ENCODE results near the gene MDC1.

DNA sequence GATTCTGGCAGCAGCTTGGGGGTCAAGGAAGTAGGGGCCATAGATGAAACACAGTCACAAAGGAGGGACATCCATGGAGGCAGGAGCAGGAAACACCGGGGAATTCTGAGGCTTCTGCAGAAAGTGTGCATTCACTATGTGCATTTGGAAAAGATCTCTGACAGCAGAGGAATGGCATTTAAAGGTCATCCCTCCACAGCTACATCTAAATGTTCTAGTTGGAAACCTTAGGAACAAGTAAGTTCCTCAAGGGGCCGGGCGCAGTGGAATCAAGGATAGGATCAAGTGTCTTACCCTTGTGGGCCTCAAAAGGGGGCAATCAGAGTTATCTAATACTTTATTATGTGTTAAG is 61.4 kb downstream of the MDC1 start:
- TF ChIP-seq POLR2AphosphoS5 (IDR thresholded peaks at IDR 0.05; ENCODE audit: low read depth, low read length): no peak
- TF ChIP-seq, protein P1, sequence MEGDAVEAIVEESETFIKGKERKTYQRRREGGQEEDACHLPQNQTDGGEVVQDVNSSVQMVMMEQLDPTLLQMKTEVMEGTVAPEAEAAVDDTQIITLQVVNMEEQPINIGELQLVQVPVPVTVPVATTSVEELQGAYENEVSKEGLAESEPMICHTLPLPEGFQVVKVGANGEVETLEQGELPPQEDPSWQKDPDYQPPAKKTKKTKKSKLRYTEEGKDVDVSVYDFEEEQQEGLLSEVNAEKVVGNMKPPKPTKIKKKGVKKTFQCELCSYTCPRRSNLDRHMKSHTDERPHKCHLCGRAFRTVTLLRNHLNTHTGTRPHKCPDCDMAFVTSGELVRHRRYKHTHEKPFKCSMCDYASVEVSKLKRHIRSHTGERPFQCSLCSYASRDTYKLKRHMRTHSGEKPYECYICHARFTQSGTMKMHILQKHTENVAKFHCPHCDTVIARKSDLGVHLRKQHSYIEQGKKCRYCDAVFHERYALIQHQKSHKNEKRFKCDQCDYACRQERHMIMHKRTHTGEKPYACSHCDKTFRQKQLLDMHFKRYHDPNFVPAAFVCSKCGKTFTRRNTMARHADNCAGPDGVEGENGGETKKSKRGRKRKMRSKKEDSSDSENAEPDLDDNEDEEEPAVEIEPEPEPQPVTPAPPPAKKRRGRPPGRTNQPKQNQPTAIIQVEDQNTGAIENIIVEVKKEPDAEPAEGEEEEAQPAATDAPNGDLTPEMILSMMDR (IDR thresholded peaks at IDR 0.05): no peak
- no peak for TF ChIP-seq JUND (IDR thresholded peaks at IDR 0.05)
- TF ChIP-seq, protein P2, sequence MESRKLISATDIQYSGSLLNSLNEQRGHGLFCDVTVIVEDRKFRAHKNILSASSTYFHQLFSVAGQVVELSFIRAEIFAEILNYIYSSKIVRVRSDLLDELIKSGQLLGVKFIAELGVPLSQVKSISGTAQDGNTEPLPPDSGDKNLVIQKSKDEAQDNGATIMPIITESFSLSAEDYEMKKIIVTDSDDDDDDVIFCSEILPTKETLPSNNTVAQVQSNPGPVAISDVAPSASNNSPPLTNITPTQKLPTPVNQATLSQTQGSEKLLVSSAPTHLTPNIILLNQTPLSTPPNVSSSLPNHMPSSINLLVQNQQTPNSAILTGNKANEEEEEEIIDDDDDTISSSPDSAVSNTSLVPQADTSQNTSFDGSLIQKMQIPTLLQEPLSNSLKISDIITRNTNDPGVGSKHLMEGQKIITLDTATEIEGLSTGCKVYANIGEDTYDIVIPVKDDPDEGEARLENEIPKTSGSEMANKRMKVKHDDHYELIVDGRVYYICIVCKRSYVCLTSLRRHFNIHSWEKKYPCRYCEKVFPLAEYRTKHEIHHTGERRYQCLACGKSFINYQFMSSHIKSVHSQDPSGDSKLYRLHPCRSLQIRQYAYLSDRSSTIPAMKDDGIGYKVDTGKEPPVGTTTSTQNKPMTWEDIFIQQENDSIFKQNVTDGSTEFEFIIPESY (IDR thresholded peaks at IDR 0.05; ENCODE audit: borderline replicate concordance, low read depth): no peak
- TF ChIP-seq EP300 (IDR thresholded peaks at IDR 0.05; ENCODE audit: borderline replicate concordance in 1 of 2, low read depth in 1 of 2, low read length in 1 of 2): no peak
- no peak for TF ChIP-seq FOSL2 (IDR thresholded peaks at IDR 0.05; ENCODE audit: borderline replicate concordance, low read depth)
- TF ChIP-seq, protein P3, sequence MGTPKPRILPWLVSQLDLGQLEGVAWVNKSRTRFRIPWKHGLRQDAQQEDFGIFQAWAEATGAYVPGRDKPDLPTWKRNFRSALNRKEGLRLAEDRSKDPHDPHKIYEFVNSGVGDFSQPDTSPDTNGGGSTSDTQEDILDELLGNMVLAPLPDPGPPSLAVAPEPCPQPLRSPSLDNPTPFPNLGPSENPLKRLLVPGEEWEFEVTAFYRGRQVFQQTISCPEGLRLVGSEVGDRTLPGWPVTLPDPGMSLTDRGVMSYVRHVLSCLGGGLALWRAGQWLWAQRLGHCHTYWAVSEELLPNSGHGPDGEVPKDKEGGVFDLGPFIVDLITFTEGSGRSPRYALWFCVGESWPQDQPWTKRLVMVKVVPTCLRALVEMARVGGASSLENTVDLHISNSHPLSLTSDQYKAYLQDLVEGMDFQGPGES (IDR thresholded peaks at IDR 0.05; ENCODE audit: low read depth, low read length): no peak
- no peak for TF ChIP-seq RFX5 (IDR thresholded peaks at IDR 0.05; ENCODE audit: low read length)

Data from SK-N-SH (cell line).